Effector CD8-positive, alpha-beta T cell (primary cell): ENCODE measurements around the gene CIB4.

ENCODE experiments used
- DNase-seq: peaks from one replicate; lab custom pipeline; 2025; lab: John Stamatoyannopoulos, UW

CIB4 gene

GRCh38 chr2:26550276-26551015 is 90.7 kb downstream of the CIB4 start:
- DNase-seq, result no peak

- no peak for DNase-seq
These were observed 98.3 kb downstream of the CIB4 start for GRCh38 chr2:26542676-26543505.

GRCh38 chr2:26542194-26542455 is 99.0 kb downstream of the CIB4 start:
- DNase-seq, result no peak

GRCh38 chr2:26541401-26542193 is 99.6 kb downstream of the CIB4 start:
- DNase-seq, result no peak

GRCh38 chr2:26540961-26541360 is 100.2 kb downstream of the CIB4 start:
- no peak for DNase-seq

- DNase-seq, result no peak
These were observed 100.9 kb downstream of the CIB4 start for GRCh38 chr2:26540306-26540705.

- DNase-seq, result no peak
These were observed 103.2 kb downstream of the CIB4 start for GRCh38 chr2:26537826-26538475.

- no peak for DNase-seq
These were observed 103.9 kb downstream of the CIB4 start for GRCh38 chr2:26537069-26537825.

GRCh38 chr2:26536371-26537068 is 104.6 kb downstream of the CIB4 start:
- DNase-seq, result no peak

- DNase-seq, result no peak
These were observed 105.4 kb downstream of the CIB4 start for GRCh38 chr2:26535663-26536275.

- DNase-seq, result no peak
These were observed 106.1 kb downstream of the CIB4 start for GRCh38 chr2:26534865-26535662.

- no peak for DNase-seq
These were observed 106.9 kb downstream of the CIB4 start for GRCh38 chr2:26534098-26534864.

- no peak for DNase-seq
These were observed 107.5 kb downstream of the CIB4 start for GRCh38 chr2:26533661-26534060.

GRCh38 chr2:26532301-26533250 is 108.6 kb downstream of the CIB4 start:
- no peak for DNase-seq
